Measurements from ENCODE around the gene THAP4.

Gene THAP4

GRCh38 chr2:241680044-241680443 is 43.1 kb upstream of the THAP4 start:
- H4K20me1 ChIP-seq (ENCODE audit: insufficient read depth, low read length), result peaks cover 35% of the 10 kb centered on the region
- peaks cover 97% of the 10 kb centered on the region for H3K36me3 ChIP-seq (ENCODE audit: insufficient read depth, low read length)
- H3K79me2 ChIP-seq (ENCODE audit: insufficient read depth, low read length), result peaks cover 54% of the 10 kb centered on the region
- H3K9ac ChIP-seq (ENCODE audit: low read depth, low read length), result no peak overlapping the region
- H3K27ac ChIP-seq (ENCODE audit: low read length), result no peak overlapping the region
- no peak overlapping the region for H2AFZ ChIP-seq (ENCODE audit: low read depth, low read length)
- H3K4me2 ChIP-seq (ENCODE audit: insufficient read depth, low read length), result no peak overlapping the region
- no peak overlapping the region for H3K4me3 ChIP-seq (ENCODE audit: low read depth in 1 of 2, low read length in 2 of 2)
- H3K27me3 ChIP-seq (ENCODE audit: insufficient read depth, low read length, poor library complexity), result no peaks in the 10 kb centered on the region
- ATAC-seq (ENCODE audit: insufficient read depth, low read depth), result no peak
- no peak for TF ChIP-seq CTCF (IDR thresholded peaks at IDR 0.05; ENCODE audit: borderline replicate concordance, extremely low read depth, low read length, poor library complexity, severe bottlenecking)
- TF ChIP-seq EZH2 (IDR thresholded peaks at IDR 0.05; ENCODE audit: borderline replicate concordance, low read depth, low read length, severe bottlenecking), result no peak
- no peak for DNase-seq
- H3K9me3 ChIP-seq (ENCODE audit: insufficient read depth, low read length, severe bottlenecking), result no peaks in the 10 kb centered on the region
- peaks cover 10% of the 10 kb centered on the region for H3K4me1 ChIP-seq (ENCODE audit: insufficient read depth, low read length)

- Histone ChIP-seq H3K4me1 (ENCODE audit: insufficient read depth, low read length) (no peaks in the 10 kb centered on the region; the same call in 1 of the 2 replicates), H3K27me3 (ENCODE audit: insufficient read depth, low read length, poor library complexity) (no peaks in the 10 kb centered on the region), H3K9me3 (ENCODE audit: insufficient read depth, low read length, severe bottlenecking) (no peaks in the 10 kb centered on the region), H3K9ac (ENCODE audit: low read depth, low read length) (no peak overlapping the region), H2AFZ (ENCODE audit: low read depth, low read length) (no peak overlapping the region), H4K20me1 (ENCODE audit: insufficient read depth, low read length) (peaks cover 37% of the 10 kb centered on the region), H3K27ac (ENCODE audit: low read length) (no peak overlapping the region), H3K79me2 (ENCODE audit: insufficient read depth, low read length) (peaks cover 43% of the 10 kb centered on the region), H3K36me3 (ENCODE audit: insufficient read depth, low read length) (peaks cover 97% of the 10 kb centered on the region), H3K4me3 (ENCODE audit: low read depth in 1 of 2, low read length in 2 of 2) (no peak overlapping the region), H3K4me2 (ENCODE audit: insufficient read depth, low read length) (no peak overlapping the region)
- ATAC-seq (ENCODE audit: insufficient read depth, low read depth) (no peak), DNase-seq (no peak)
- TF ChIP-seq CTCF (IDR thresholded peaks at IDR 0.05; ENCODE audit: borderline replicate concordance, extremely low read depth, low read length, poor library complexity, severe bottlenecking), result no peak
- no peak for TF ChIP-seq EZH2 (IDR thresholded peaks at IDR 0.05; ENCODE audit: borderline replicate concordance, low read depth, low read length, severe bottlenecking)
Measured at GRCh38 chr2:241678784-241679540, 42.0 kb upstream of the THAP4 start.

- DNase-seq (no peak), ATAC-seq (ENCODE audit: insufficient read depth, low read depth) (no peak)
- no peak overlapping the region for H3K27ac ChIP-seq (ENCODE audit: low read length)
Measured at GRCh38 chr2:241678307-241678706, 41.3 kb upstream of the THAP4 start.

More at GRCh38 chr2:241678307-241678706, 41.3 kb upstream of the THAP4 start:
- Histone ChIP-seq H4K20me1 (ENCODE audit: insufficient read depth, low read length) (peaks cover 37% of the 10 kb centered on the region), H3K27me3 (ENCODE audit: insufficient read depth, low read length, poor library complexity) (no peaks in the 10 kb centered on the region), H3K79me2 (ENCODE audit: insufficient read depth, low read length) (peaks cover 37% of the 10 kb centered on the region), H3K4me2 (ENCODE audit: insufficient read depth, low read length) (no peak overlapping the region), H3K36me3 (ENCODE audit: insufficient read depth, low read length) (peaks cover 92% of the 10 kb centered on the region), H2AFZ (ENCODE audit: low read depth, low read length) (no peak overlapping the region), H3K4me3 (ENCODE audit: low read depth in 1 of 2, low read length in 2 of 2) (no peak overlapping the region), H3K4me1 (ENCODE audit: insufficient read depth, low read length) (no peaks in the 10 kb centered on the region; the same call in 1 of the 2 replicates), H3K9me3 (ENCODE audit: insufficient read depth, low read length, severe bottlenecking) (no peaks in the 10 kb centered on the region), H3K9ac (ENCODE audit: low read depth, low read length) (no peak overlapping the region)
- TF ChIP-seq EZH2 (IDR thresholded peaks at IDR 0.05; ENCODE audit: borderline replicate concordance, low read depth, low read length, severe bottlenecking) (no peak), CTCF (IDR thresholded peaks at IDR 0.05; ENCODE audit: borderline replicate concordance, extremely low read depth, low read length, poor library complexity, severe bottlenecking) (no peak)

Measured in DND-41 (cell line).